Right hindlimb (tissue), 1 donor: Measurements from ENCODE around the gene MT1E.
"Not testable (repeated sequence)": the region's sequence is repeated elsewhere in the genome, so short reads cannot be mapped to it uniquely, and the experiment has no call there.

ENCODE experiments used
- DNase-seq: peaks from one replicate; pipeline ENCODE4 v3.0.0-alpha.2; 2018

The MT1E gene

GRCh38 chr16:56647641-56648431 is 22.3 kb downstream of the MT1E start:
- no peak for DNase-seq

DNA sequence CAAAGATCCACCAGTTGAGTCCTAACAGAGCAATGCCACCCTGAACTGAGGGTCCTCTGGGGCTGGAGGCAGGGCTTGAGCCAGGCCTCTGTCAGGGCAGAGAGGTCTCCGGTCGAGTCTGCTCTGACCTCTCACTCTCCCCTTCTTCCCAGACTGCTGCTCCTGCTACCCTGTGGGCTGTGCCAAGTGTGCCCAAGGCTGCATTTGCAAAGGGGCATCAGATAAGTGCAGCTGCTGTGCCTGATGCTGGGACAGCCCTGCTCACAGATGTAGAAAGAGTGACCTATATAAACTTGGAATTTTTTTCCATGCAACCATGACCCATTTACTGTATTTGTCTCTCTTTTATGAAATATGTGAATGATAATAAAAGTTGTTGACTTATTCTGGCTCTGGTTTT is 23.7 kb downstream of the MT1E start:
- DNase-seq = no peak

DNA sequence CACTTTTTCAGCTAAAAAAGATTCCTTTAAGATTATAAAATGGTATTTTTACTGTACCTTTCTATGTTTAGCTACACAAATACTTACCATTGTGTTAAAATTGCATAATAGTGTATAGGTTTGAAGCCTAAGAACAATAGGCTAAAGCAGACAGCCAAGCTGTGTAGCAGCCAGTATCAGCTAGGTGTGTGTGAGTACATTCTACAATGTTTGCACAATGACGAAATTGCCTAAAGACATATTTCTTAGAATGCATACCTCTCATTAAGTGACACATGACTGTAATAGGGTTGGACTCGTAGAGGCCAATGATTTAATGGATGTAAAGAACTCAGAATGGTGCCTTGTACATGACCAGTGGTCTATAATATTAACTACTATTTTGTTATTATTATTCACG is 24.2 kb downstream of the MT1E start:
- DNase-seq = no peak

GRCh38 chr16:56651586-56651985 is 26.0 kb downstream of the MT1E start, which contains the start of gene MT1B:
TSS of gene MT1B (plus strand) at chr16:56651886. CDS start at chr16:56651954, 68 bp downstream.
- DNase-seq = no peak

GRCh38 chr16:56652600-56652999 is 27.0 kb downstream of the MT1E start:
- DNase-seq = no peak

GRCh38 chr16:56653218-56653617 is 27.6 kb downstream of the MT1E start:
- no peak for DNase-seq

GRCh38 chr16:56657555-56658326 is 32.2 kb downstream of the MT1E start, which contains the start of gene MT1F:
TSS of gene MT1F (plus strand) at chr16:56657959. CDS start at chr16:56658059, 100 bp downstream.
- no peak for DNase-seq

GRCh38 chr16:56658327-56658875 is 32.8 kb downstream of the MT1E start:
- DNase-seq = no peak

DNA sequence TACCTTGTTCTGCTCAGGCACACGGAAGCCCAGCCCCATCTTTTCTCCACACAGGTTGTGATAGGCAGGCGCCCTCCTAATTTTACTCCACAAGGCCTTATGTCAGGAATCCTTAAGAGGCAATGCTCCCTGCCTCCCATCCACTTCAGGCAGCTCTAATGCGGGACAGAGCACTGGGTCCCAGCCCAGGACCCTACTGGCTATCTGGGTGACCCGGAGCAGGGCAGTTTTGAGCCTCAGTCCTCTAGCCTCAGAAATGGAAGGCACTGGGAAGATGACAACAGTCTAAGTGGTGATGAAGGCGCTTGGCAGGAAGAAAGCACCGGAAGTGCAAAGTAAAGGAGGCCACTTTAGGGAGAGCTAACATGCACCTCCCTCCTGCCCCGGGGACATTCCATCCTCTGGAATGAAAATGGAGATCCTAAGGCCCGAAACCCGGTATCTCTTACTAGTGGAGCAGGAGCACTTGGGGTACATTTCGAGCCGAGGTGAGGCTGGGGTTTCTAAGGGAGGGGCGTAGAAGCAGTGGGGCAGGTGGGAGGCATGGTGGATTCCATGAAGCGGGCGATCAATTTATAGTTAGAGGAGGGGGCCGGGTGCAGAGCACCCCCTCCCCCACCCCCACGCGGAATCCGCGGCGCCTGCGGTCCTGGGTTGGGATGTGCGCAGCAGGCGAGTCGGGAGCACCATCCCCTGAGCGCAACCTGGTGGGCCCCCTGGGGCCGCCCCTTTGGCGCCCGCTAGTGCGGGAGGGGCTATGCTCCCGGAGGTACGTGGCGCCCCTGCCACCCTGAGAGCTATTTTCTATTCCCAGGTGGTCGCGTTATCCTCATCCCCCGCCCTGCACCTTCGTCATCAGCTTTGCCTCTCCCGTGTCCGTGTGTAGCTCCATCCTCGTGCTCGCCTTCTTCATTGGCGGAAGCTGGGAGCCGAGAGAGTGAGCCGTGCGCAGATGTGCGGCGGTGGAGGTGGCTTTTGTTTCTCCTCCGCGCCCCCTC is 37.1 kb downstream of the MT1E start:
- no peak for DNase-seq

GRCh38 chr16:56664506-56664905 is 38.9 kb downstream of the MT1E start:
- DNase-seq = no peak

DNA sequence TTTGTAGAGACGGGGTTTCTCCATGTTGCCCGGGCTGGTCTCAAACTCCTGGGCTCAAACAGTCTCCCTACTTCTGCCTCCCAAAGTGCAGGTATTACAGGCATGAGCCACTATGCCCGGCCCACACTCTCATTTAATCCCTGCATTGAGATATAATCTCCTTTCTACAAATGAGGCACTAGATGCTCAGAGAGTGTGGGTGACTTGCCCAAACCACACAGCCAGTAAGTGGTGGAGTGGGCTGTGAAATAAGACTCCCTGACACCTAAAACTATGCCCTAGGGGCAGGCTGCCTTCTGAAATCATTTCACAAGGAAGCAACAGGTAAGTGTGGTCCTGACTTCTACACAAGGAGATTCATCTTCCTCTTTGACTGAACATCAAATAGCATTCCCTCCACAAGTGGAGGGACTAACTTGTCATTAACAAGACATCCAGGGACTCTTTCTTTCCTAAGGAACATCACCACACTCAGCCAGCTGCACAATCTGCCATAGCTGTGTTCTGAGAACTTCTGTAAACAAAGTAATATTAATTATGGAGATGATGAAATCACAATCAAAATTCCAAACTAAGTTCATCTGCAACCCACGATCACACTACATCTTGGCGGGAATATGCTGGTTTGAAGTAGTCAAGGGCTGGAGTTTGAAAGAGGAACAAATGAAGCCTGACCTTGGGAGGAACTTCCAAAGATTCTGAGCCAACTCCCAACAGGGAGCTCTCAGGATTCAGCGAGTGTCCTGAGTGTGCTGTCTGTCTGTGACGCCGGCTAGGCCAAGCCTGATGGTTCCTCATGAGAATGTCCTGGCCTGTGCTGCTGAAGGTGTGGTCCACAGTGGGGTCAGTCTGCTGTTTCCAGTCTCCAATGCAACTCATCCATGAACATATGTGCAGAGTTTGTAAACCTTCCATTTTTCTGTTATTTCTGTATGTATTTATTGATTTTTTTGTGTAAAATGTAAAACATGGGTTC is 40.0 kb downstream of the MT1E start:
- DNase-seq = not testable (repeated sequence)

- no peak for DNase-seq
Measured at GRCh38 chr16:56667581-56668571, 42.3 kb downstream of the MT1E start, which contains the start of gene MT1G. TSS of gene MT1G (minus strand) at chr16:56668065. CDS start at chr16:56667993, 72 bp downstream.

GRCh38 chr16:56669005-56669839 is 43.6 kb downstream of the MT1E start, which contains the start of gene MT1H:
TSS of gene MT1H (plus strand) at chr16:56669814. CDS start at chr16:56669885, 71 bp downstream.
- no peak for DNase-seq

GRCh38 chr16:56669840-56670619 is 44.4 kb downstream of the MT1E start:
- no peak for DNase-seq

DNA sequence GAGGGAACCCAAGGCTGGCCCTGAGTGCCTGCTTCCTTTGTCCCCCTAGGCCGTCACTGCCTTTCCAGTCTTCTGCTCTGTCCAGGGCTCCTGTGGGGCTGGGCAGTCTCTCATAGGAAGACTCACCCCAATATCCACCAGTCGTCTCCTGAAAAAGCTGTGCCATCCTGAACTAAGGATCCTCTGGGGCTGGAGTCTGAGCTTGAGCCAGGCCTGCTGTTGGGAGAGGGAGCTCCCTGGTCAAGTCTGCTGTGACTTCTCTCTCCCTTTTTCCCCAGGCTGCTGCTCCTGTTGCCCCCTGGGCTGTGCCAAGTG is 45.0 kb downstream of the MT1E start:
- DNase-seq = no peak

DNA sequence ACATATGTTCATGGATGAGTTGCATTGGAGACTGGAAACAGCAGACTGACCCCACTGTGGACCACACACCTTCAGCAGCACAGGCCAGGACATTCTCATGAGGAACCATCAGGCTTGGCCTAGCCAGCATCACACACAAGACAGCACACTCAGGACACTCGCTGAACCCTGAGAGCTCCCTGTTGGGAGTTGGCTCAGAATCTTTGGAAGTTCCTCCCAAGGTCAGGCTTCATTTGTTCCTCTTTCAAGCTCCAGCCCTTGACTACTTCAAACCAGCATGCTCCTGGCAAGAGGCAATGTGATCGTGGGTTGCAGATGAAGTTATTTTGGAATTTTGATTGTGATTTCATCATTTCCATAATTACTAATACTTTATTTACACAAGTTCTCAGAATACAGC is 46.1 kb downstream of the MT1E start:
- not testable (repeated sequence) for DNase-seq

DNA sequence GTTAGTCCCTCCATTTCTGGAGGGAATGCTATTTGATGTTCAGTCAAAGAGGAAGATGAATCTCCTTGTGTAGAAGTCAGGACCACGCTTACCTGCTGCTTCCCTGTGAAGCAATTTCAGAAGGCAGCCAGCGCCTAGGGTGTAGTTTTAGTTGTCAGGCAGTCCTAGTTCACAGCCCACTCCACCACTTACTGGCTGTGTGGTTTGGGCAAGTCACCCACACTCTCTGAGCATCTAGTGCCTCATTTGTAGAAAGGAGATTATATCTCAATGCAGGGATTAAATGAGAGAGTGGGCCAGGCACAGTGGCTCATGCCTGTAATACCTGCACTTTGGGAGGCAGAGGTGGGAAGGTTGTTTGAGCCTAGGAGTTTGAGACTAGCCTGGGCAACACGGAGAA is 46.6 kb downstream of the MT1E start:
- DNase-seq = not testable (repeated sequence)
